ENCODE data around the gene METTL8.

Gene METTL8

DNA sequence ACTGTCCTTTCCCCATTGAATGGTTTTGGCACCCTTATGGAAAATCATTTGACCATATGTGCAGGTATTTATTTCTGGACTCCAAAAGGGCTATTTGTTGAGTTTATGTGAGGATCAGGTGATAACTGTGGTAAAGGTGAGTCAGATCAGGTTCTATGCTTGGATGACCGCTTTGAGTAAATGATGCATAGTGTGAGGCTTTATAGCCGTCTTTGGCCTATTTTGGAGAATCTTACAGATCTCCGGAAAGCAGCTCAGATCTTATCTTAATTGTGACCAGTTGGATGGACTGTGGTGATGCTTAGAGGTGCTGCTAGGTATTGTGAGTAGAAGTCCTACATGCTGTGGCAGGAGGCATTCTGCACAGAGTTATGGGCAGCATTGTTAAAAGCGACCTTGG, 126.2 kb downstream of the METTL8 start:
- DNase-seq (ENCODE audit: low read depth), result peak; percentile 75
- TF ChIP-seq, protein P1, sequence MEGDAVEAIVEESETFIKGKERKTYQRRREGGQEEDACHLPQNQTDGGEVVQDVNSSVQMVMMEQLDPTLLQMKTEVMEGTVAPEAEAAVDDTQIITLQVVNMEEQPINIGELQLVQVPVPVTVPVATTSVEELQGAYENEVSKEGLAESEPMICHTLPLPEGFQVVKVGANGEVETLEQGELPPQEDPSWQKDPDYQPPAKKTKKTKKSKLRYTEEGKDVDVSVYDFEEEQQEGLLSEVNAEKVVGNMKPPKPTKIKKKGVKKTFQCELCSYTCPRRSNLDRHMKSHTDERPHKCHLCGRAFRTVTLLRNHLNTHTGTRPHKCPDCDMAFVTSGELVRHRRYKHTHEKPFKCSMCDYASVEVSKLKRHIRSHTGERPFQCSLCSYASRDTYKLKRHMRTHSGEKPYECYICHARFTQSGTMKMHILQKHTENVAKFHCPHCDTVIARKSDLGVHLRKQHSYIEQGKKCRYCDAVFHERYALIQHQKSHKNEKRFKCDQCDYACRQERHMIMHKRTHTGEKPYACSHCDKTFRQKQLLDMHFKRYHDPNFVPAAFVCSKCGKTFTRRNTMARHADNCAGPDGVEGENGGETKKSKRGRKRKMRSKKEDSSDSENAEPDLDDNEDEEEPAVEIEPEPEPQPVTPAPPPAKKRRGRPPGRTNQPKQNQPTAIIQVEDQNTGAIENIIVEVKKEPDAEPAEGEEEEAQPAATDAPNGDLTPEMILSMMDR (IDR thresholded peaks at IDR 0.05; ENCODE audit: insufficient read depth, low read depth, low read length, missing control alignments), result no peak
- no peak overlapping the region for H3K4me3 ChIP-seq (ENCODE audit: low read depth, low read length)

DNA sequence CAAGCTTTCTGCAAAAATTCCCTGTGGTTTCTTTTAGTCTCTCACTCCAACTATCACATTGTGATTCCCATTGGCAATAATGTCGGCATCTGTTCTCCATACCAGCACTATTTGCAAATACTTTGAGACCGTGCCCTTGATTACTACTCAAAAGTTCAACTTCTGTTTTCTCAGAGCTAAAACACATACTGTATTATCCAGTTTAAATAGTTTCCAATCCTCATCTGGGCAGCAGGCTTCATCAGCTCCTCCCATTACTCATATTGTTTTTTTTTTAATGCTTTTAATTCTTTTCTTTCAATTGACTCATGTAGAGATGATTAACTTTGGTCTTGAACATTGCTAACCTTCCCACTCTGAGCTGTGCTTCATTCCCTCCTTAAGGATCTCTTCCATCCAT, 135.8 kb downstream of the METTL8 start:
- no peak for DNase-seq (ENCODE audit: low read depth)
- TF ChIP-seq, protein P1 (IDR thresholded peaks at IDR 0.05; ENCODE audit: insufficient read depth, low read depth, low read length, missing control alignments), result no peak
- H3K4me3 ChIP-seq (ENCODE audit: low read depth, low read length), result no peak overlapping the region

DNA sequence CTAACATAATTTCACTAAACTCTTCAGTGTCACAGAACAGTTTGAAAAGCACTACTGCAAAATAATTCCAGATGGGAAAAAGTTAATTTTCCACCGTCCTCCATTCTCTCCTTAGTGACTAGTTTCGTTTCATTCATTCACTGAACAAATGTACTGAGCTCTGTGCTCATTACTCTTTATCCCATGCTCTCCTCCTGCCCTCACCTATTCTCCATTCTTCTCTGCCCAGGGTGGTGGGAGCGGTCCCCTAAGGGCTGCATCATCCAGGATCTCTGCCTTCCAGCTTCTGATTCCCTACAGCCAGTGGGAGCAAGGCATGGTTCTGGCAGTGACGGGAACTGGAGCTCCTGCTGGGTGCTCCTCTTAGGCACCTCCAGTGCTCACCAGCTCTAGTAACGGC, 139.2 kb downstream of the METTL8 start:
- DNase-seq (ENCODE audit: low read depth), result no peak
- TF ChIP-seq, protein P1 (IDR thresholded peaks at IDR 0.05; ENCODE audit: insufficient read depth, low read depth, low read length, missing control alignments), result no peak
- H3K4me3 ChIP-seq (ENCODE audit: low read depth, low read length), result no peak overlapping the region

DNA sequence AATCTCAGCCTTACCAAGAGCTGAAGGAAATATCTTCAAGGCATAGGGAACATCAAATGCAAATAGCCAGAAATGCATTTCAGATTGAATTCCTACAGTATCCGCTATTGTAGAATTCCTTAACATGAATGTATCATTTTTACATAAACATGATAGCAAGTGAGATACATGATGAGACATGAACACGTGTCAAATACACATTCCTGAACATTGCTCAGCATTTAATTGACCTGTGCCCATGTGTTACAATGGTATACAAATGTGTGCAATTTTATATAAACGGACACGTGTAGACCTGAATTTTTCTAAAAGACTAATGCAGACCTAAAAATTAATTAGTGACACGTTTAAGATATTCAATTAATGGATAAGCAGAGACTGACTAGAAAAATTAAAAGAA, 140.1 kb downstream of the METTL8 start:
- H3K4me3 ChIP-seq (ENCODE audit: low read depth, low read length), result no peak overlapping the region
- no peak for DNase-seq (ENCODE audit: low read depth)
- TF ChIP-seq, protein P1 (IDR thresholded peaks at IDR 0.05; ENCODE audit: insufficient read depth, low read depth, low read length, missing control alignments), result no peak

DNA sequence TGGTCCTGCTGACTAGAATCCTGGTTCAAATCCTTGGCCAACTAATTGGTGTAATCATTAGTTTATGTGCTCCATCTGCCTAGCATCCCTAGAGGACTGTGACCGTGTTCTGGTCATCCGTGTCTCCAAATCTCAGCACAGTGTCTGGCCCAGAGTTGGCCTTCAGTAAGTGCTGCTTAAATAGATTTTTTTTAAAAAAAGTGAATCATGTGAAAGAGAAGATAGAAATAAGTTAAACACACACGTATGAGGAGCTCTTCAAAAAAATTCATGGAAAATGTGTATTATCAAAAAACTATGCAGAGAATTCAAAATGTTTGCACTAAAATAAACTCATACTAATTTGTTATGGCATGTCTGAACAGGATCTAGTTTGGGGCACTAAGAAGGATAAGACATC, 143.8 kb downstream of the METTL8 start:
- H3K4me3 ChIP-seq (ENCODE audit: low read depth, low read length), result no peak overlapping the region
- TF ChIP-seq, protein P1 (IDR thresholded peaks at IDR 0.05; ENCODE audit: insufficient read depth, low read depth, low read length, missing control alignments), result no peak
- DNase-seq (ENCODE audit: low read depth), result no peak

DNA sequence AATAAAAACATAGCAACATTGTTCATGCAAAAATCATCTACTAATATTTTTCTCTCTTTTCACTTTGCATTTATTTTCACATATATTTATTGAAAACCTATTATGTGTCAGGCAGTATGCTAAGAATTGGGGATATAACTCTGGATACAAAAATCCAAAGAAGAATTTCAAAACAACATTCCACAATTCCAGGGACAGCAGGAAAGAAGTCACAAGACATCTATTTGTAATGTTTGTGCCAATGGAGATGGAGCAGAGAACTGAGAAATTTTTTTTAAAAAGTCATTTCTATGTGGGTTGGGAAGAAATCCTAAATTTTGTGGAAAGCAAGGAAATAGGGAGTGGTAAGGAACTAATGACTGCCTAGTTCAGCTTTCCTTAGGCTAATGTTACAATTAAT, 144.5 kb downstream of the METTL8 start:
- no peak for DNase-seq (ENCODE audit: low read depth)
- TF ChIP-seq, protein P1 (IDR thresholded peaks at IDR 0.05; ENCODE audit: insufficient read depth, low read depth, low read length, missing control alignments), result no peak

DNA sequence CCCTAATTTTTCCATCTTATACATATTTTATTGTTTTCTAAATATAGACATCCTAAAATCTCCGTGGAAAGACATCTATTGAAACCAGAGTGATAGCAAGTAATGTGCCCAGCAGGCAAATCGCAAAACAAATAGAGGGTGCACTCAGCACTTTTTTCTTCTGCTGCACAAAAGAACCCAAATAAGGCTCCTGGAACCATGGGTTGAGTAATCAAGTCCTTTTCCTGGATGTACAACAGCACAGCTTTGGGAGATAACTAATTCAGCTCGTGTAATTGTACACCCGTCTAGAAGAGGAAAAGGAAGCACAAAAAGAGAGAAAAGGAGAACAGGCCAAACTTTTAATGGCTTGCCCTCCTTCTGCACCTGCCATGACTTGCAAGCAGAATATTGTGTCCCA, 146.2 kb downstream of the METTL8 start:
- TF ChIP-seq, protein P1 (IDR thresholded peaks at IDR 0.05; ENCODE audit: insufficient read depth, low read depth, low read length, missing control alignments), result no peak
- DNase-seq (ENCODE audit: low read depth), result no peak
- no peak overlapping the region for H3K4me3 ChIP-seq (ENCODE audit: low read depth, low read length)

More for the DNA sequence above, 144.5 kb downstream of the METTL8 start:
- no peak overlapping the region for H3K4me3 ChIP-seq (ENCODE audit: low read depth, low read length)

All from GM12865 (cell line).